Activated naive CD4-positive, alpha-beta T cell treated with anti-CD3 and anti-CD28 coated beads, Interleukin-2, amount 50 U/mL, for 72 hours (primary cell): ENCODE measurements around the gene ZMIZ1. TPM values are rescaled to one million over a fixed set of nuclear protein-coding genes. Genes with fewer than 3 reads are reported as not detected.
"Not testable (repeated sequence)": the region's sequence is repeated elsewhere in the genome, so short reads cannot be mapped to it uniquely, and the experiment has no call there.

Experiments used
- ATAC-seq, 2 donors: fragments of 150-1000 bp; cut with Tn5 transposase; 2 replicates each; pipeline ENCODE4 v1.10.0; 2021; ENCODE audit warnings: mild to moderate bottlenecking in 2 of 2, moderate library complexity in 2 of 2
- DNase-seq, 2 donors: peaks; one replicate each; pipeline ENCODE4 v3.0.0; 2021 to 2022; ENCODE audit warnings: low spot score in 2 of 2
- H3K27ac Mint-ChIP-seq, 2 donors: one replicate each; pipeline ENCODE4 v1.8.0; 2022; ENCODE audit warnings: mild to moderate bottlenecking in 2 of 2, mixed read lengths in 2 of 2
- H3K36me3 Mint-ChIP-seq, 2 donors: one replicate each; pipeline ENCODE4 v1.8.0; 2022; ENCODE audit warnings: mixed read lengths in 2 of 2
- H3K9me3 Mint-ChIP-seq, 2 donors: one replicate each; pipeline ENCODE4 v1.8.0; 2022; ENCODE audit warnings: mixed read lengths in 2 of 2
- total RNA-seq, 2 donors: library from RNA; stranded (reverse); gene quantifications; one replicate each; pipeline ENCODE4 v1.2.3, GENCODE V29; 2022

ZMIZ1 gene
- total RNA-seq, 2 donors from 2014 or later, result 16.1 to 42.7 TPM

DNA sequence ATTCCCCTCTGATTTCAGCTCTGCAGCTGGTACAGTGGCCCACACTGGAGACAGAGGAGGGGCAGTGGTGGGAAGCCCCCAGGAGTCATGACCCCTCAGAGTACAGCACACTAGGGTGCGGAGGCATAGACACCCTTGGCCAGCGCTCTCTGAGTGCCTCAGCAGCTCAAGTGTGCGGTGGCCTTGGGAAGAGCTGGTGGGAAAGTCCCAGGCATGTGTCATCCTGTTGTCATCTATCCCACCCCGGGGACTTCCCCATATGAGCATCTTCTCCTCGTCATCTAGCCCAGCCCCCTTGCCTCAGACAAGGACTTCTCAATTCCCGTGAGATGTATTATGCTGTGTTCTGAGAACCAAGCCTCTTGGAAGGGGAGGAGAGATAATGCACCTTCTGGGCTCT is 262.9 kb downstream of the ZMIZ1 start:
- no peaks in the 10 kb centered on the region for H3K36me3 Mint-ChIP-seq
- peak; percentile 75 to 89 for DNase-seq
- peak overlapping the region; percentile 88 to 90 for H3K27ac Mint-ChIP-seq
- H3K9me3 Mint-ChIP-seq, result peaks cover 0 to 4% of the 10 kb centered on the region in 2 donors
- ATAC-seq, result peak; percentile 98

- not testable (repeated sequence) for H3K9me3 Mint-ChIP-seq, H3K36me3 Mint-ChIP-seq, DNase-seq, ATAC-seq
- H3K27ac Mint-ChIP-seq, result peak overlapping the region in 1 of 2 donors; percentile 88
Measured at GRCh38 chr10:79332610-79333315, 264.0 kb downstream of the ZMIZ1 start.

DNA sequence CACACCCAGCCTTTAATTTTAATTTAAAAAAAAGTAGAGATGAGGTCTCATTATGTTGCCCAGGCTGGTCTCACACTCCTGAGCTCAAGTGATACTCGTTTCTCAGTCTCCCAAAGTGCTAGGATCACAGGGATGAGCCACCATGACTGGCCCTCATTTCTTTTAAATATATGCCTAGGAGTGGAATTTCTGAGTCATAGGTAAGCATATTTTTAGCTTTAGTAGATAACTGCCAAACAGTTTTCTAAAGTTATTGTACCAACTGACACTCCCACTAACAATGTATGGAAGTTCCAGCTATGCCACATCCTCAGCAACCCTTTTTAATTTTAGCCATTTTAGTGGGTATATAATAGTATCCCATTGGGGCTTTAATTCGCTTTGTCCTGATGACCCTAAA is 264.7 kb downstream of the ZMIZ1 start:
- peaks cover 0 to 8% of the 10 kb centered on the region in 2 donors for H3K9me3 Mint-ChIP-seq
- H3K36me3 Mint-ChIP-seq, result no peaks in the 10 kb centered on the region
- no peak for ATAC-seq
- H3K27ac Mint-ChIP-seq, result peak overlapping the region; percentile 65 to 88
- no peak for DNase-seq

GRCh38 chr10:79334573-79334972 is 265.8 kb downstream of the ZMIZ1 start:
- Mint-ChIP-seq H3K27ac (peak overlapping the region in 1 of 2 donors; percentile 88), H3K9me3 (peaks cover 0 to 8% of the 10 kb centered on the region in 2 donors), H3K36me3 (no peaks in the 10 kb centered on the region)
- DNase-seq (no peak), ATAC-seq (no peak)

- Mint-ChIP-seq H3K36me3 (no peaks in the 10 kb centered on the region), H3K9me3 (peaks cover 0 to 8% of the 10 kb centered on the region in 2 donors), H3K27ac (peak overlapping the region in 1 of 2 donors; percentile 81)
- no peak for ATAC-seq
- DNase-seq, result no peak
Measured at GRCh38 chr10:79335094-79335469, 266.3 kb downstream of the ZMIZ1 start.

DNA sequence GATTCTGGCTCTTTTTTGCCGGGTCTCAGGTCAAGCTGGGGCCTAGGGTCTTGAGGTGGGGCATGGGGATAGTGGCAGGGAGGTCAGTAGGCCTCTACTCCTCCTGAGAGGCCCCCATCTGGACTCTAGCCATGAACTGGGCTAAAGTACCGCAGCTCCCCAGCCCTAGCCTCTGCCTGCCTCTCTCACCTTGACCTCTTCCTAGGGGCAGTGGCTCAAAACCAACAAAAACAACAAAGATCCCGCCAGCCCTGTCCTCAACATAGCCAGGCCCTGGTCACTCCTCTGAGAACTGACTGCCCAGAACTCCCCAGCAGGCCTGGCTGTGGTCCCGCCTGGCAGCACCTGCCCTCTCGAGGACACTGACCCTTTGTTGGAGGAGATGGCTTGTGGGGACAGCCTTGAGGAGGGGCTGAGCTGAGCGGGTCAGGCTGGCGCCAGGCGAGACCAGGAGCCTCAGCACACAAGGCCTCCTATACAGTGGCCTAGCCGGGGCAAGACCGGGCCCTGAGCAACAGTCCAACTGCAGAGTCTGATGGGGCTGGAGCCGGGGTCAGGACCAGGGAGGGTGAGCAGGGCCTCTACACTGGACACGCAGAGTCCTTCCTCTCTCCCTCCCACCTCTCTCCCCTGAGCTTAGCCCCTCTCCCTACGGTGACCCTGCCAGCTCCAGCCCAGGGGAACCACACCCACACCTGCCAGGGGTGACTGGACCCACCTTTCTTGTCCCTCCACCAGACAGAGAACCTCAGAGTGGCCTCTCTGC is 266.9 kb downstream of the ZMIZ1 start:
- DNase-seq (no peak), ATAC-seq (no peak)
- peaks cover 0 to 8% of the 10 kb centered on the region in 2 donors for H3K9me3 Mint-ChIP-seq
- H3K27ac Mint-ChIP-seq, result peak overlapping the region; percentile 81 to 82
- H3K36me3 Mint-ChIP-seq, result no peaks in the 10 kb centered on the region

DNA sequence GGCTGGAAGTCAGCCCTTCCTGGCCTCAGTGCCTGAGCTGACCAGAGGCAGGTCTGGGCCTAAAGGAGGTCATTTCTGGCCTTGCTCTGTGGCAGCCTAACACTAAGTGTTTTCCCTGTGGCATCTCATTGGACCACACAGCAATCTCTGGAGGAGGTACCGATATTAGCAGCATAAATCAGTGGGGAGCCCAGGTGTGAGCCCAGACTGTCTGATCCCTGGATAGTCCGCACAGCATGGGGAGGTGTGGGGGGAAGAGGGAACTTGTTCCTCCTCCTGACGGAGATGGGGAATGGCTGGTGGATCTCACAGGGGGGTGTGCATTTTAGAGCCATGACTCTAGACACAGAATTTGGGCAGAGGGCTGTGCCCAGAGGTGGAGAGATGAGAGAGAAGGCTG is 267.5 kb downstream of the ZMIZ1 start:
- peak overlapping the region in 1 of 2 donors; percentile 81 for H3K27ac Mint-ChIP-seq
- peaks cover 0 to 8% of the 10 kb centered on the region in 2 donors for H3K9me3 Mint-ChIP-seq
- no peak for DNase-seq
- no peak for ATAC-seq
- no peaks in the 10 kb centered on the region for H3K36me3 Mint-ChIP-seq

DNA sequence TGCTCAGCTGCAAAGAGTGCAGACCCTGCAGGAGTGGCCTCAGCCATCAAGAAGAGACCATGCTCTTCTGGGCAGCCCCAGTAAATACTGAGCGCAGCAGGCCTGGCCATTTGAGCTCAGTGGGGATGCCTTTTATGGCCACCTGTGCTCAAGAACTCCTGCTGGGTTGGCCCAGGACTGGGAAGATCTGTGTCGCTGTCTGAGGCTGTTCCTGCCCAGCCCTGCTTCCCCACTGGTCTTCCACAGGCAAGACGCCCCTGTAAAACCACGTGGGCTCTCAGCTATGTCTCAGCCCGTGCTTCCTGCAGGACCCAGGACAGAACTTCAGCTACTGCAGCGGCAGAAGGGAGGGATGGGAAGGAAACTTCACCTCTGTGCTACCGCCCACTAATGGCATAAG is 268.0 kb downstream of the ZMIZ1 start:
- peak overlapping the region in 1 of 2 donors; percentile 81 for H3K27ac Mint-ChIP-seq
- DNase-seq (no peak), ATAC-seq (no peak)
- H3K9me3 Mint-ChIP-seq, result peaks cover 0 to 8% of the 10 kb centered on the region in 2 donors
- no peaks in the 10 kb centered on the region for H3K36me3 Mint-ChIP-seq

- not testable (repeated sequence) for ATAC-seq, DNase-seq, H3K27ac Mint-ChIP-seq, H3K36me3 Mint-ChIP-seq, H3K9me3 Mint-ChIP-seq
Measured at GRCh38 chr10:79337783-79338469, 269.2 kb downstream of the ZMIZ1 start.

DNA sequence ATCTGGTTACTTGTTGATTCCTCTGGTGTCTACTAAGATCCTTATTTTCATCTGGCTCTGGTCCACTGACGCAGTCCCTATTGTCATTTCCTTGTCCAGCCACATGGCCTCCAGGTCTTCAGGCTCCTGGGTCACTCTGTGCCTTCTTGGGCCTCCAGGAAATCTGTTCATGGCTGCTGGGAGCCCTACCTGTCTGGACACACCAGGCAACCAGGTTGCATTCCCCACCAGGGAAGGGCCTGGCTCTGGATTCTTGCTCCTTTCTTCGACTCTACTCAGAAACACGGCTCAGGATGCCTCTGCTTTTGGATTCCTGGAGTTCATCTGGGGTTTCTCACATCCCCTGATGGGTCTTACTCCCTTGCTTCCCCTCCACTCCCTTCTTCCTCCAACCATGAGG is 270.5 kb downstream of the ZMIZ1 start:
- H3K36me3 Mint-ChIP-seq, result no peaks in the 10 kb centered on the region
- peaks cover 0 to 3% of the 10 kb centered on the region in 2 donors for H3K9me3 Mint-ChIP-seq
- DNase-seq, result no peak
- H3K27ac Mint-ChIP-seq, result no peak overlapping the region
- no peak for ATAC-seq

DNA sequence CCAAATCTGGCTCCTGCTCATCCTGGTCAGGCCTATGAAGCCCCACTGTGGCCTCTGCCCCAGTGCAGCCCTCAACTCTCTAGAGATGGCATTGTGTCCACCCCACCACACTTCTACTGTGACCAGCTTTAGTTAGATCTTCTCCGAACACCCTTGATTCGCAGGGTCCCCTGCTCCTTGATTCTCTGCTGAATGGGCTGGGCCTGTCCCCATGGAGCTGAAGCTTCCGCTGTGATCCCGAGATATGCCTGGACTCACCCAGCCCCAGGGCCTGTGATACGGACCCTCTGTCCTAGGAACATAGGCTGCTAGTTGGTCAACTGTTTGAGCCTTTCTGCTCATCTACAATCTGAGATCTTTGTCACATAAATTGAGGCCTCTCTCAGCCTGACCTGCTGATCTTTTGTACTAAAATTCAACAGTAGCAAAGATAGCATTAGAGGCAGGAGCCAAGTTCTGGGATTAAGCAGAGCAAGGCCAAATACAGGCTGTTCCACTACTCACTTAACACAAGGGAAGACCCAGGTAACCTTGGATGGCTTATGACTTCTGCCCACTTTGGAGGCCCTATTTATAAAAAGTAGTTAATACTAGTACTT is 272.0 kb downstream of the ZMIZ1 start:
- Mint-ChIP-seq H3K36me3 (no peaks in the 10 kb centered on the region), H3K27ac (no peak overlapping the region), H3K9me3 (peaks cover 0 to 3% of the 10 kb centered on the region in 2 donors)
- ATAC-seq (no peak), DNase-seq (peak in 1 of 2 donors; percentile 31)

DNA sequence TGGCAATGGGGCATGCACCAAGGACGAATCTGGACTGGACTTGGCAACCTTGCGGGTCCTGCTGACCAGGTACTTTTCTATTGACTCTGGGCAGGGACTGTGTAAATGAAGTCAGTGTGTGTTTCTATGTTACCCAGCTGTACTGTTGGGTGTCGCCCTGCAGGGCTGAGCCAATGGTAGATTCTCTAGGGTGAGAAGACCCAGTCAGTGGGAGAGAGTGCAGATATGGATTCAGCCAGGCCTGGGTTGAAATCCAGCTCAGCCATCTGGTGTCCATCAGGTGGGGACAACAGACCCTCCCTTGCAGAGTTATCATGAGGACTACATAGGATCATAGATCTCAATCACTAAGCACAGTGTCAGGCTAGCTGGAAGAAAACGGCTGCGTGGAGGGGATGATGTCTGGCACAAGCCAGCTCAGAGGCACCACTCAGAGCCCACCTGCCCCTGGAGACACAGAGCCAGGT is 273.6 kb downstream of the ZMIZ1 start:
- Mint-ChIP-seq H3K27ac (no peak overlapping the region), H3K36me3 (no peaks in the 10 kb centered on the region), H3K9me3 (no peaks in the 10 kb centered on the region)
- ATAC-seq, result no peak
- DNase-seq, result peak in 1 of 2 donors; percentile 6

DNA sequence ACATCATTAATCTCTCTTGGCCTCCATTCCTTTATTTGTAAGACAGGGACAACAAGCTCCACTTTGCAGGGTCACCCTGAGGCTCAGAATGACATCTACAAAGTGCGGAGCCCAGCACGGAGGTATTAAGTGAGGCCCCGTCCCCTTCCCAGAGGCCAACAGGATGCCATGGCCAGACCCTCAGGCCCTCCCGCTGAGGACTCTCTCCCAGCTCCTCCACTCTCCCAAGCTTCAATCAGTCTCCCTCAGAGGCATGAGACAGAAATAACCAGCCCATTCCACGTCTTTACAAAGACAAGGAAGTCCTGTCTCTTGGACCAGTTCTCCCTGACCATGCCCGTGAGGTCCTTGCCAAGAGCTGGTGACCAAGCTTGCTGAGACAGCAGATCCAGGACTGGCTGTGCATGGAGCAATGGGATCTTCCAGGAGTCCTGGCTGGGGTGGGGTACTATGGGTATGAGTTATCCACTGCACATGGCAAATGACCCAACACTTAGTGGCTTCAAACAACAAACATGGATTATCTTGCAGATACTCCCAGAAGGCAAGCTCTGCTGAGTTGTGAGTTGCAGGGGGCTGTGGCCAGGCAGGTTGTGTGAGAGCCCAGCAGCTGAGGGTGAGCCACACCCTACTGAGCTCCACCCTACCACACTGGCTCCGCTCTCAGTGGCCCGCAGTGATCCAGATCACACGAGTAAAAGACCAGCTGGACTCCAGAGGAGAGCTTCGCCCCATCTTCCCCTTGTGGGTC is 274.2 kb downstream of the ZMIZ1 start:
- peaks cover 1% of the 10 kb centered on the region in 2 donors for H3K36me3 Mint-ChIP-seq
- ATAC-seq, result no peak

GRCh38 chr10:79344502-79345195 is 275.9 kb downstream of the ZMIZ1 start:
- peak in 1 of 2 donors; percentile 1 for DNase-seq
- H3K9me3 Mint-ChIP-seq, result no peaks in the 10 kb centered on the region
- H3K36me3 Mint-ChIP-seq, result peaks cover 16 to 18% of the 10 kb centered on the region in 2 donors
- H3K27ac Mint-ChIP-seq, result no peak overlapping the region
- ATAC-seq, result no peak

More for the DNA sequence above, 274.2 kb downstream of the ZMIZ1 start:
- Mint-ChIP-seq H3K9me3 (no peaks in the 10 kb centered on the region), H3K27ac (no peak overlapping the region)
- peak in 1 of 2 donors; percentile 35 for DNase-seq

DNA sequence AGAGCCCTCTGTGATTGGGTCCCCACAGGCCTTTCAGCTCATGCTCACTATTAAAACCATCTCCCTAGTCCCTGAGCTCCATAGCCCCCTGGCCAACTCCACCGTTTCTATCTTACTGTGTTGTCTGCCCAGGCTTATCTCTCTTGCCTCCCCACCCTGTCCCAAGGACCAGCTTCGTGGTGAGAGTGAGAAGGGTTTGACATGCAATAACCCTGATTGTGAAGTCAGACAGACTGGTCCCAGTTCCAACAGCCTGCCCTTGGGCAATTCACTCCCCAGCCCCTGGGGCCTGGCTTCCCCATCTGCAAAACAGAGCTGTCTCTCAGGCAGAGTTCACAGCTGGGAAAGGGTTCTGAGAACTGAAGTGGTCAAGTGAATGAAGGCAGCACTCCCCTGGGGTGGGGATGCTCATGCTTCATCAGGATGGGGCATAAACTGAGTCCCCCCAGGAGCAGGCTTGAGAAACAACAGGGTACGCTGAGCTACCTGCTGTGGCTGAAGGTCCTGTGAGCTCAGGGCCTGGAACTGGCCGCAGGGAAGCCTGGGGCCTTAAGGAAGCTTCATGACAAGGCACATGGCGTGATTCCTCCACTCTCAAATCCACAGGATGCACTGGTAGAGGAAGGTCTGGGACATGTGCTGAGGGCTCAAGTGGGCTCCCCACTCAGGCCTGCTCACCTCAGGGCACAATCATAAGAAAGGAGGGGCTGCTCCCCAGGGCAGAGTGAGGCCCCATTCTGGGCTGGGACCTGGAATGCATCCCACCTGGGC is 276.7 kb downstream of the ZMIZ1 start:
- H3K27ac Mint-ChIP-seq, result no peak overlapping the region
- H3K36me3 Mint-ChIP-seq, result peaks cover 22 to 25% of the 10 kb centered on the region in 2 donors
- ATAC-seq, result no peak
- peak in 1 of 2 donors; percentile 44 for DNase-seq
- H3K9me3 Mint-ChIP-seq, result no peaks in the 10 kb centered on the region
